WTC11 (cell line): ENCODE measurements around the gene TPP1. TPM values are rescaled to one million over a fixed set of nuclear protein-coding genes. Genes with fewer than 3 reads are reported as not detected.

ENCODE experiments used
- AR ChIP-seq: fragments of 250-450 bp; sonication (Bioruptor Pico); IDR thresholded peaks from 2 replicates; pipeline ENCODE4 v1.9.0; 2021; ENCODE audit warnings: mild to moderate bottlenecking
- ATF3 ChIP-seq: sonication (generic); formaldehyde crosslinking; conservative IDR thresholded peaks from 2 replicates; pipeline ENCODE4 v1.8.1; 2022; ENCODE audit warnings: mild to moderate bottlenecking, missing genetic modification reagents
- E2F5 ChIP-seq: sonication (generic); formaldehyde crosslinking; IDR thresholded peaks from 2 replicates; pipeline ENCODE4 v1.8.1; 2022; ENCODE audit warnings: mild to moderate bottlenecking, moderate library complexity, missing genetic modification reagents
- EMX1 ChIP-seq: fragments of 250-450 bp; sonication (Bioruptor Pico); IDR thresholded peaks from 2 replicates; pipeline ENCODE4 v1.8.0; 2021; ENCODE audit warnings: mild to moderate bottlenecking
- FOXK1 ChIP-seq: sonication (generic); formaldehyde crosslinking; IDR thresholded peaks from 2 replicates; pipeline ENCODE4 v1.8.0; 2022; ENCODE audit warnings: mild to moderate bottlenecking, moderate library complexity, missing genetic modification reagents
- FOXP4 ChIP-seq: sonication (generic); formaldehyde crosslinking; IDR thresholded peaks from 2 replicates; pipeline ENCODE4 v1.8.0; 2022; ENCODE audit warnings: mild to moderate bottlenecking, missing genetic modification reagents
- IRF2 ChIP-seq: sonication (generic); formaldehyde crosslinking; IDR thresholded peaks from 2 replicates; pipeline ENCODE4 v1.8.0; 2022; ENCODE audit warnings: low read depth, missing genetic modification reagents, borderline replicate concordance
- JAZF1 ChIP-seq: fragments of 250-450 bp; sonication (Bioruptor Pico); IDR thresholded peaks from 2 replicates; pipeline ENCODE4 v1.9.0; 2021; ENCODE audit warnings: moderate library complexity, mild to moderate bottlenecking, inconsistent platforms
- NR2C2 ChIP-seq: sonication (generic); formaldehyde crosslinking; IDR thresholded peaks from 2 replicates; pipeline ENCODE4 v1.8.0; 2022; ENCODE audit warnings: mild to moderate bottlenecking, missing genetic modification reagents
- SMAD3 ChIP-seq: sonication (generic); formaldehyde crosslinking; IDR thresholded peaks from 2 replicates; pipeline ENCODE4 v1.8.0; 2022; ENCODE audit warnings: missing genetic modification reagents, mild to moderate bottlenecking, borderline replicate concordance
- TP53 ChIP-seq: sonication (generic); formaldehyde crosslinking; IDR thresholded peaks from 2 replicates; pipeline ENCODE4 v1.8.1; 2023; ENCODE audit warnings: mild to moderate bottlenecking, missing genetic modification reagents
- ZNF396 ChIP-seq: fragments of 250-450 bp; sonication (Bioruptor Pico); IDR thresholded peaks from 2 replicates; pipeline ENCODE4 v1.8.0; 2021; ENCODE audit warnings: mild to moderate bottlenecking, moderate library complexity, borderline replicate concordance
- ZNF671 ChIP-seq: fragments of 250-450 bp; sonication (Bioruptor Pico); IDR thresholded peaks from 2 replicates; pipeline ENCODE4 v1.8.0; 2021; ENCODE audit warnings: mild to moderate bottlenecking
- total RNA-seq: library from RNA; stranded (reverse); gene quantifications from 3 replicates; pipeline ENCODE4 v1.2.3, GENCODE V29; 2021
- TF ChIP-seq, protein P1 (sequence below): fragments of 250-450 bp; sonication (Bioruptor Pico); IDR thresholded peaks from 2 replicates; pipeline ENCODE4 v1.9.0; 2021; ENCODE audit warnings: mild to moderate bottlenecking
- TF ChIP-seq, protein P2 (sequence below): fragments of 250-450 bp; sonication (Bioruptor Pico); IDR thresholded peaks from 2 replicates; pipeline ENCODE4 v1.9.0; 2021; ENCODE audit warnings: mild to moderate bottlenecking, borderline replicate concordance

The TPP1 gene
- total RNA-seq, 1 experiment from 2014 or later, result 36.2 TPM

DNA sequence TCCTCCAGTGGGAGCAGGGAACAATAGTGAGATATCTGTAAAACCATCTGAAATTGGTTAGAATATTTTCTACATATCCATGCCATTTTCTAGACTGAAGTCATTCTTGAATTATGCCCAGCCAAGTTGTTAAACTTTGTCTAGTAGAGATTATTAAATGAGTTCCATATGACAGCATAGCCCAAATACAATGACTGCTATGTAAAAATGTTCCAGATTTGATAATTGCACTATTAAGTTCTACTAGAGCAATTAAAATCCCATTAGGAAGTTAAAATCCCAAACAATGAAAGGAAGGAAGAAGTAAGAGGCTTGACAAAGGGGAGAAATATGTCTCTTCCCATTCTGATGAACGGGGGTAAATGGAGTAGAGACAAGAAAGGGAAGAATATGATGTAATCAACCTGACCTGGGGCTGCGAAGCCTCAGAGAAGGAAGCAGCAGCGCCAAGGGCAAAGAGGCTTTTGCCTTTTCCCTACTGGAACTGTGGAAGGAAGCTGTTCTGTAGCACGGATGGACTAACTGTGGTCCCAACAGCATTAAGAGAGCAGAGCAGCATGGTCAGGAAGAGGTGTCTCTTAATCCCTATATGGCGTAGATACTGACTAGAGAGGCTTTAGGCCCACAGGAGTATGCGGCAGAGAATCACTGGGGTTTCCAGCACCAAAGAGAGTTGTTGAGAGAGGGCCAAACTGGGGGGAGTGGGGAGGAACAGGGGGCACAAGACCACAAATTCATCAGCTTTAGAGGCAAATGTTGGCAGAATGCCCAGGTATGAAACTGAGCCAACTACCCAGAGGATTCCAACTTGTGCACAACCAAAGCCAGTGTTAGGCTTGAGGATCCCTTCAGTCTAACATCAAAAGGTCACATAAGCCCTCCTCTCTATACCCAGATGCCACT lies 42.5 kb downstream of the TPP1 start (continued):
- no peak for TF ChIP-seq AR (CRISPR knock-in tag)
- no peak for TF ChIP-seq ZNF671 (CRISPR knock-in tag)
- no peak for TF ChIP-seq E2F5 (CRISPR knock-in tag)
- no peak for TF ChIP-seq TP53 (CRISPR knock-in tag)
- no peak for TF ChIP-seq IRF2 (CRISPR knock-in tag)
- no peak for TF ChIP-seq SMAD3 (CRISPR knock-in tag)
- no peak for TF ChIP-seq ATF3
- TF ChIP-seq ZNF396 (CRISPR knock-in tag), result no peak
- no peak for TF ChIP-seq EMX1
- TF ChIP-seq NR2C2, result no peak
- TF ChIP-seq, protein P1, sequence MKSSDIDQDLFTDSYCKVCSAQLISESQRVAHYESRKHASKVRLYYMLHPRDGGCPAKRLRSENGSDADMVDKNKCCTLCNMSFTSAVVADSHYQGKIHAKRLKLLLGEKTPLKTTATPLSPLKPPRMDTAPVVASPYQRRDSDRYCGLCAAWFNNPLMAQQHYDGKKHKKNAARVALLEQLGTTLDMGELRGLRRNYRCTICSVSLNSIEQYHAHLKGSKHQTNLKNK (CRISPR knock-in tag), result no peak
- TF ChIP-seq JAZF1 (CRISPR knock-in tag), result no peak
- TF ChIP-seq FOXK1 (CRISPR knock-in tag), result no peak
- TF ChIP-seq FOXP4, result no peak
- TF ChIP-seq, protein P2, sequence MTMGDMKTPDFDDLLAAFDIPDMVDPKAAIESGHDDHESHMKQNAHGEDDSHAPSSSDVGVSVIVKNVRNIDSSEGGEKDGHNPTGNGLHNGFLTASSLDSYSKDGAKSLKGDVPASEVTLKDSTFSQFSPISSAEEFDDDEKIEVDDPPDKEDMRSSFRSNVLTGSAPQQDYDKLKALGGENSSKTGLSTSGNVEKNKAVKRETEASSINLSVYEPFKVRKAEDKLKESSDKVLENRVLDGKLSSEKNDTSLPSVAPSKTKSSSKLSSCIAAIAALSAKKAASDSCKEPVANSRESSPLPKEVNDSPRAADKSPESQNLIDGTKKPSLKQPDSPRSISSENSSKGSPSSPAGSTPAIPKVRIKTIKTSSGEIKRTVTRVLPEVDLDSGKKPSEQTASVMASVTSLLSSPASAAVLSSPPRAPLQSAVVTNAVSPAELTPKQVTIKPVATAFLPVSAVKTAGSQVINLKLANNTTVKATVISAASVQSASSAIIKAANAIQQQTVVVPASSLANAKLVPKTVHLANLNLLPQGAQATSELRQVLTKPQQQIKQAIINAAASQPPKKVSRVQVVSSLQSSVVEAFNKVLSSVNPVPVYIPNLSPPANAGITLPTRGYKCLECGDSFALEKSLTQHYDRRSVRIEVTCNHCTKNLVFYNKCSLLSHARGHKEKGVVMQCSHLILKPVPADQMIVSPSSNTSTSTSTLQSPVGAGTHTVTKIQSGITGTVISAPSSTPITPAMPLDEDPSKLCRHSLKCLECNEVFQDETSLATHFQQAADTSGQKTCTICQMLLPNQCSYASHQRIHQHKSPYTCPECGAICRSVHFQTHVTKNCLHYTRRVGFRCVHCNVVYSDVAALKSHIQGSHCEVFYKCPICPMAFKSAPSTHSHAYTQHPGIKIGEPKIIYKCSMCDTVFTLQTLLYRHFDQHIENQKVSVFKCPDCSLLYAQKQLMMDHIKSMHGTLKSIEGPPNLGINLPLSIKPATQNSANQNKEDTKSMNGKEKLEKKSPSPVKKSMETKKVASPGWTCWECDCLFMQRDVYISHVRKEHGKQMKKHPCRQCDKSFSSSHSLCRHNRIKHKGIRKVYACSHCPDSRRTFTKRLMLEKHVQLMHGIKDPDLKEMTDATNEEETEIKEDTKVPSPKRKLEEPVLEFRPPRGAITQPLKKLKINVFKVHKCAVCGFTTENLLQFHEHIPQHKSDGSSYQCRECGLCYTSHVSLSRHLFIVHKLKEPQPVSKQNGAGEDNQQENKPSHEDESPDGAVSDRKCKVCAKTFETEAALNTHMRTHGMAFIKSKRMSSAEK (CRISPR knock-in tag), result no peak
